H1 (cell line): ENCODE data around the gene EIPR1. TPM values are rescaled to one million over a fixed set of nuclear protein-coding genes. Genes with fewer than 3 reads are reported as not detected.

Experiments used
- CTCF ChIA-PET: fragments of 300-600 bp; sonication (Branson Sonifier 250); formaldehyde crosslinking; loops from one replicate; lab custom pipeline; 2021; ENCODE audit not compliant: partially characterized antibody; lab: Charles Lee
- POLR2A ChIA-PET: fragments of 300-600 bp; sonication (Branson Sonifier 250); formaldehyde crosslinking; loops from one replicate; lab custom pipeline; 2021; ENCODE audit warnings: inconsistent platforms; ENCODE audit not compliant: partially characterized antibody; lab: Charles Lee
- DNase-seq, 2 experiments: peaks; one replicate each; pipeline versions ENCODE4 v3.0.0 to v3.0.0-alpha.2; 2010 to 2022; ENCODE audit warnings: low spot score in 2 of 2, low read depth in 1 of 2, mixed read lengths in 1 of 2
- FAIRE-seq: peaks from 2 replicates; lab custom pipeline; 2011; peaks lifted over from hg19 to GRCh38; lab: Jason Lieb, UNC
- H2AFZ ChIP-seq: 2 replicates; pipeline ENCODE4 v1.8.1; 2012; ENCODE audit warnings: low read length, inconsistent platforms
- H2AK5ac ChIP-seq: 2 replicates; pipeline ENCODE4 v1.6.1; 2013; ENCODE audit warnings: low read depth, low read length
- H2BK120ac ChIP-seq: replicated peaks from 2 replicates; pipeline ENCODE3; 2013; ENCODE audit warnings: low read depth, low read length, inconsistent platforms
- H2BK12ac ChIP-seq: 2 replicates; pipeline ENCODE4 v1.6.1; 2013; ENCODE audit warnings: low read depth, low read length
- H2BK15ac ChIP-seq: 2 replicates; pipeline ENCODE4 v1.6.1; 2013; ENCODE audit warnings: low read length
- H2BK20ac ChIP-seq: 2 replicates; pipeline ENCODE4 v1.6.1; 2013; ENCODE audit warnings: low read length
- H2BK5ac ChIP-seq: 2 replicates; pipeline ENCODE4 v1.6.1; 2013; ENCODE audit warnings: low read depth, low read length
- H3K14ac ChIP-seq: 2 replicates; pipeline ENCODE4 v1.6.1; 2013; ENCODE audit warnings: inconsistent platforms; ENCODE audit not compliant: insufficient read length
- H3K18ac ChIP-seq: 2 replicates; pipeline ENCODE4 v1.6.1; 2013; ENCODE audit warnings: low read length; ENCODE audit errors: extremely low read depth
- H3K23ac ChIP-seq: 2 replicates; pipeline ENCODE4 v1.6.1; 2013; ENCODE audit warnings: inconsistent platforms; ENCODE audit not compliant: insufficient read length
- H3K23me2 ChIP-seq: 2 replicates; pipeline ENCODE4 v1.6.1; 2013; ENCODE audit warnings: low read depth, low read length
- H3K27ac ChIP-seq: 2 replicates; pipeline ENCODE4 v1.6.1; 2011; ENCODE audit warnings: low read depth, low read length, inconsistent platforms
- H3K27me3 ChIP-seq, 4 experiments: replicated peaks in 1 of 4; 1 replicate in 1 of 4; 2 replicates in 3 of 4; pipeline versions ENCODE4 v1.6.1 to v1.8.1; 2011 to 2013; ENCODE audit warnings: low read length in 3 of 4, mild to moderate bottlenecking in 3 of 4, inconsistent platforms in 2 of 4, mixed read lengths in 2 of 4, moderate library complexity in 1 of 4; ENCODE audit not compliant: control insufficient read depth in 3 of 4, insufficient read depth in 3 of 4; ENCODE audit errors: extremely low read depth in 1 of 4
- H3K36me3 ChIP-seq, 4 experiments: 2 replicates each; pipeline versions ENCODE4 v1.6.1 to v1.8.1; 2011 to 2013; ENCODE audit warnings: mild to moderate bottlenecking in 4 of 4, low read length in 3 of 4, moderate library complexity in 2 of 4, control low read depth in 1 of 4, inconsistent platforms in 1 of 4; ENCODE audit not compliant: insufficient read depth in 4 of 4, control insufficient read depth in 2 of 4
- H3K4ac ChIP-seq: replicated peaks from 2 replicates; pipeline ENCODE3; 2013; ENCODE audit warnings: low read length, low read depth, mixed read lengths, inconsistent platforms; ENCODE audit not compliant: insufficient read length
- H3K4me1 ChIP-seq, 4 experiments: replicated peaks in 1 of 4; 1 replicate in 1 of 4; 2 replicates in 3 of 4; pipeline versions ENCODE4 v1.6.1 to v1.8.1; 2011 to 2013; ENCODE audit warnings: low read length in 3 of 4, inconsistent platforms in 2 of 4, mixed read lengths in 1 of 4; ENCODE audit not compliant: insufficient read depth in 4 of 4, control insufficient read depth in 3 of 4
- H3K4me2 ChIP-seq, 2 experiments: 2 replicates each; pipeline versions ENCODE4 v1.6.1 to v1.8.1; 2011 to 2013; ENCODE audit warnings: low read depth in 2 of 2, low read length in 2 of 2, control low read depth in 1 of 2, inconsistent platforms in 1 of 2, mild to moderate bottlenecking in 1 of 2; ENCODE audit not compliant: insufficient read depth in 1 of 2
- H3K4me3 ChIP-seq, 4 experiments: fragments of 200-600, 300-600 bp in 1 of 4; sonication (generic), shearing (Covaris generic), sonication (Bioruptor Twin) in 1 of 4; 2 replicates each; pipeline versions ENCODE4 v1.5.1 to v1.8.1; 2011 to 2016; ENCODE audit warnings: low read length in 4 of 4, low read depth in 3 of 4, control low read depth in 2 of 4, inconsistent platforms in 2 of 4, mild to moderate bottlenecking in 2 of 4, mixed read lengths in 1 of 4, moderate library complexity in 1 of 4; ENCODE audit not compliant: insufficient read depth in 2 of 4; ENCODE audit errors: extremely low read depth in 1 of 4
- H3K56ac ChIP-seq: replicated peaks from 2 replicates; pipeline ENCODE3; 2013; ENCODE audit warnings: low read depth, mild to moderate bottlenecking, mixed read lengths, low read length, inconsistent platforms; ENCODE audit not compliant: insufficient read length
- H3K79me1 ChIP-seq: 2 replicates; pipeline ENCODE4 v1.6.1; 2013; ENCODE audit warnings: low read depth, low read length, control low read depth
- H3K79me2 ChIP-seq, 2 experiments: 2 replicates each; pipeline versions ENCODE4 v1.6.1 to v1.8.1; 2012 to 2013; ENCODE audit warnings: low read length in 2 of 2, mild to moderate bottlenecking in 2 of 2, inconsistent platforms in 1 of 2; ENCODE audit not compliant: insufficient read depth in 2 of 2, control insufficient read depth in 1 of 2
- H3K9ac ChIP-seq, 4 experiments: replicated peaks in 1 of 4; 1 replicate in 1 of 4; 2 replicates in 3 of 4; pipeline versions ENCODE4 v1.6.1 to v1.8.1; 2011 to 2013; ENCODE audit warnings: low read depth in 3 of 4, low read length in 3 of 4, control low read depth in 2 of 4, mild to moderate bottlenecking in 2 of 4, moderate library complexity in 2 of 4, inconsistent platforms in 1 of 4; ENCODE audit errors: extremely low read depth in 1 of 4
- H3K9me3 ChIP-seq, 2 experiments: 2 replicates each; pipeline versions ENCODE4 v1.6.1 to v1.8.1; 2012 to 2013; ENCODE audit warnings: mild to moderate bottlenecking in 2 of 2, moderate library complexity in 2 of 2, control low read depth in 1 of 2, inconsistent platforms in 1 of 2, low read depth in 1 of 2, low read length in 1 of 2, mixed read lengths in 1 of 2; ENCODE audit not compliant: insufficient read depth in 2 of 2
- H4K20me1 ChIP-seq, 2 experiments: replicated peaks in 1 of 2; 2 replicates each; pipeline versions ENCODE3 to v1.8.1; 2011 to 2013; ENCODE audit warnings: inconsistent platforms in 2 of 2, low read length in 2 of 2, mild to moderate bottlenecking in 1 of 2; ENCODE audit not compliant: insufficient read depth in 2 of 2, control insufficient read depth in 1 of 2
- H4K5ac ChIP-seq: 2 replicates; pipeline ENCODE4 v1.6.1; 2013; ENCODE audit warnings: low read length, low read depth, mixed read lengths, inconsistent platforms; ENCODE audit not compliant: insufficient read length
- H4K8ac ChIP-seq: 2 replicates; pipeline ENCODE4 v1.8.0; 2013; ENCODE audit warnings: mild to moderate bottlenecking, moderate library complexity, low read length, inconsistent platforms; ENCODE audit not compliant: insufficient read depth; ENCODE audit errors: extremely low read depth
- H4K91ac ChIP-seq: replicated peaks from 2 replicates; pipeline ENCODE3; 2013; ENCODE audit warnings: low read length, mixed read lengths, inconsistent platforms; ENCODE audit not compliant: insufficient read length
- ATF2 ChIP-seq: IDR thresholded peaks from 2 replicates; pipeline ENCODE4 v1.6.1; 2012; ENCODE audit warnings: low read length, inconsistent platforms
- BRCA1 ChIP-seq: IDR thresholded peaks from 2 replicates; pipeline ENCODE4 v1.6.1; 2012; ENCODE audit warnings: low read depth, low read length, improper control_type of control experiment
- CTBP2 ChIP-seq: IDR thresholded peaks from 2 replicates; pipeline ENCODE4 v1.7.0; 2011; ENCODE audit warnings: borderline replicate concordance, mild to moderate bottlenecking, moderate library complexity, mixed read lengths, low read length; ENCODE audit not compliant: insufficient read depth, insufficient read length
- E2F6 ChIP-seq: IDR thresholded peaks from 2 replicates; pipeline ENCODE4 v1.6.1; 2012; ENCODE audit warnings: inconsistent platforms
- FOSL1 ChIP-seq: IDR thresholded peaks from 2 replicates; pipeline ENCODE4 v1.6.1; 2011; ENCODE audit warnings: mild to moderate bottlenecking, low read depth, low read length, moderate library complexity; ENCODE audit not compliant: insufficient read depth
- HDAC6 ChIP-seq: IDR thresholded peaks from one replicate; pipeline ENCODE4 v1.7.1; 2012; ENCODE audit warnings: low read depth, mild to moderate bottlenecking, inconsistent platforms, low read length, moderate library complexity
- NANOG ChIP-seq: IDR thresholded peaks from 2 replicates; pipeline ENCODE4 v1.6.1; 2011; ENCODE audit warnings: low read length, low read depth, mild to moderate bottlenecking, inconsistent platforms; ENCODE audit not compliant: insufficient read depth, poor library complexity, severe bottlenecking
- SAP30 ChIP-seq: fragments of 300-600 bp; sonication (generic); IDR thresholded peaks from 2 replicates; pipeline ENCODE4 v1.7.1; 2012; ENCODE audit warnings: low read length, moderate library complexity, mild to moderate bottlenecking, inconsistent platforms; ENCODE audit not compliant: insufficient read depth, insufficient replicate concordance
- SRF ChIP-seq: IDR thresholded peaks from 2 replicates; pipeline ENCODE4 v1.6.1; 2011; ENCODE audit warnings: mild to moderate bottlenecking, low read depth, low read length, moderate library complexity
- TAF7 ChIP-seq: optimal IDR thresholded peaks from 2 replicates; pipeline ENCODE3; 2011; ENCODE audit warnings: low read depth, mild to moderate bottlenecking, inconsistent platforms, low read length, moderate library complexity, borderline replicate concordance
- WGBS, 2 experiments: shearing (Covaris generic) in 1 of 2; methylation state at CpG; one replicate each; pipeline versions ENCODE4 v1.1.6 to v1.1.7; 2013 to 2015; ENCODE audit warnings: low lambda C conversion rate in 2 of 2, mixed read lengths in 2 of 2, inconsistent platforms in 1 of 2, low coverage in 1 of 2, missing lambda C conversion rate in 1 of 2; ENCODE audit not compliant: insufficient replicate concordance in 2 of 2, insufficient coverage in 1 of 2, insufficient read length in 1 of 2; ENCODE audit errors: extremely low coverage in 1 of 2, missing lambda C conversion rate in 1 of 2; 5-methylcytosine and 5-hydroxymethylcytosine counted together
- polyA plus RNA-seq, 7 experiments: library from polyadenylated mRNA; depleted of rRNA in 3 of 7; stranded (reverse) in 5 of 7; unstranded in 2 of 7; fragments of >200 nt in 5 of 7; fragments of 200-250 nt in 2 of 7; gene quantifications; 1 replicate in 5 of 7; 2 replicates in 1 of 7; 4 replicates in 1 of 7; pipeline versions ENCODE4 v1.2.1 to v1.2.3, GENCODE V29; 2011 to 2013; ENCODE audit warnings: missing spikeins in 2 of 7, mixed read lengths in 2 of 7
- total RNA-seq: library from RNA; stranded (reverse); fragmentation: NEBNext Ultra II Directional; extraction: Animal tissue kit (Norgen Biotek cat#: 25700); gene quantifications from 2 replicates; pipeline ENCODE4 v1.2.1, GENCODE V29; 2021

The EIPR1 gene
- total and polyA plus RNA-seq, 2 of the 8 experiments (the other 6 are each of a cell fraction or from before 2014, with no cell fraction given) = 26.3 to 56.4 TPM

GRCh38 chr2:3270095-3270478 lies 107.5 kb downstream of the EIPR1 start:
- Histone ChIP-seq H2BK12ac (no peak overlapping the region), H4K5ac (no peak overlapping the region), H3K9me3 (no peaks in the 10 kb centered on the region), H3K4me2 (no peak overlapping the region), H3K23ac (no peak overlapping the region), H3K23me2 (no peaks in the 10 kb centered on the region), H2BK20ac (no peak overlapping the region), H3K14ac (no peak overlapping the region), H3K4me1 (peaks cover 8 to 22% (median 16%) of the 10 kb centered on the region in 4 experiments), H4K91ac (no peak overlapping the region), H3K79me2 (peaks cover 0 to 7% of the 10 kb centered on the region in 2 experiments; a peak in 1 of 4 replicates), H4K8ac (no peak overlapping the region), H2AFZ (no peak overlapping the region), H3K4ac (no peak overlapping the region), H3K18ac (no peak overlapping the region), H3K56ac (no peak overlapping the region), H2BK120ac (no peak overlapping the region), H2BK15ac (no peak overlapping the region), H3K9ac (no peak overlapping the region), H4K20me1 (peaks cover 2 to 8% of the 10 kb centered on the region in 2 experiments), H2AK5ac (no peak overlapping the region), H2BK5ac (no peak overlapping the region), H3K27me3 (peaks cover 0 to 6% (median 2%) of the 10 kb centered on the region in 4 experiments; a peak in 2 of 7 replicates), H3K36me3 (no peaks in the 10 kb centered on the region), H3K4me3 (no peak overlapping the region), H3K79me1 (peaks cover 4% of the 10 kb centered on the region; the same call in 1 of the 2 replicates), H3K27ac (no peak overlapping the region)
- WGBS, 2 experiments = 98% methylated on average over 8 of the region's 8 CpGs; no CpG with 5 or more reads in 1 of the 2 experiments
- DNase-seq (no peak), FAIRE-seq (no peak)
- ChIA-PET CTCF (no interaction called here), POLR2A (no interaction called here)
- TF ChIP-seq CTBP2 = no peak
- TF ChIP-seq TAF7 = no peak
- TF ChIP-seq ATF2 = no peak
- no peak for TF ChIP-seq NANOG
- TF ChIP-seq FOSL1 = no peak
- no peak for TF ChIP-seq SAP30
- TF ChIP-seq BRCA1 = no peak
- no peak for TF ChIP-seq SRF
- TF ChIP-seq HDAC6 = no peak
- no peak for TF ChIP-seq E2F6
